H1 (cell line): ENCODE measurements around the gene CDK5RAP3. TPM values are rescaled to one million over a fixed set of nuclear protein-coding genes. Genes with fewer than 3 reads are reported as not detected.

ENCODE experiments used
- CTCF ChIA-PET: fragments of 300-600 bp; sonication (Branson Sonifier 250); formaldehyde crosslinking; loops from one replicate; lab custom pipeline; 2021; ENCODE audit not compliant: partially characterized antibody; lab: Charles Lee
- POLR2A ChIA-PET: fragments of 300-600 bp; sonication (Branson Sonifier 250); formaldehyde crosslinking; loops from one replicate; lab custom pipeline; 2021; ENCODE audit warnings: inconsistent platforms; ENCODE audit not compliant: partially characterized antibody; lab: Charles Lee
- DNase-seq, 2 experiments: peaks; one replicate each; pipeline versions ENCODE4 v3.0.0 to v3.0.0-alpha.2; 2010 to 2022; ENCODE audit warnings: low spot score in 2 of 2, low read depth in 1 of 2, mixed read lengths in 1 of 2
- FAIRE-seq: peaks from 2 replicates; lab custom pipeline; 2011; peaks lifted over from hg19 to GRCh38; lab: Jason Lieb, UNC
- H2AFZ ChIP-seq: 2 replicates; pipeline ENCODE4 v1.8.1; 2012; ENCODE audit warnings: low read length, inconsistent platforms
- H2AK5ac ChIP-seq: 2 replicates; pipeline ENCODE4 v1.6.1; 2013; ENCODE audit warnings: low read depth, low read length
- H2BK120ac ChIP-seq: replicated peaks from 2 replicates; pipeline ENCODE3; 2013; ENCODE audit warnings: low read depth, low read length, inconsistent platforms
- H2BK12ac ChIP-seq: 2 replicates; pipeline ENCODE4 v1.6.1; 2013; ENCODE audit warnings: low read depth, low read length
- H2BK15ac ChIP-seq: 2 replicates; pipeline ENCODE4 v1.6.1; 2013; ENCODE audit warnings: low read length
- H2BK20ac ChIP-seq: 2 replicates; pipeline ENCODE4 v1.6.1; 2013; ENCODE audit warnings: low read length
- H2BK5ac ChIP-seq: 2 replicates; pipeline ENCODE4 v1.6.1; 2013; ENCODE audit warnings: low read depth, low read length
- H3K14ac ChIP-seq: 2 replicates; pipeline ENCODE4 v1.6.1; 2013; ENCODE audit warnings: inconsistent platforms; ENCODE audit not compliant: insufficient read length
- H3K18ac ChIP-seq: 2 replicates; pipeline ENCODE4 v1.6.1; 2013; ENCODE audit warnings: low read length; ENCODE audit errors: extremely low read depth
- H3K23ac ChIP-seq: 2 replicates; pipeline ENCODE4 v1.6.1; 2013; ENCODE audit warnings: inconsistent platforms; ENCODE audit not compliant: insufficient read length
- H3K23me2 ChIP-seq: 2 replicates; pipeline ENCODE4 v1.6.1; 2013; ENCODE audit warnings: low read depth, low read length
- H3K27ac ChIP-seq: 2 replicates; pipeline ENCODE4 v1.6.1; 2011; ENCODE audit warnings: low read depth, low read length, inconsistent platforms
- H3K27me3 ChIP-seq, 4 experiments: replicated peaks in 1 of 4; 1 replicate in 1 of 4; 2 replicates in 3 of 4; pipeline versions ENCODE4 v1.6.1 to v1.8.1; 2011 to 2013; ENCODE audit warnings: low read length in 3 of 4, mild to moderate bottlenecking in 3 of 4, inconsistent platforms in 2 of 4, mixed read lengths in 2 of 4, moderate library complexity in 1 of 4; ENCODE audit not compliant: control insufficient read depth in 3 of 4, insufficient read depth in 3 of 4; ENCODE audit errors: extremely low read depth in 1 of 4
- H3K36me3 ChIP-seq, 4 experiments: 2 replicates each; pipeline versions ENCODE4 v1.6.1 to v1.8.1; 2011 to 2013; ENCODE audit warnings: mild to moderate bottlenecking in 4 of 4, low read length in 3 of 4, moderate library complexity in 2 of 4, control low read depth in 1 of 4, inconsistent platforms in 1 of 4; ENCODE audit not compliant: insufficient read depth in 4 of 4, control insufficient read depth in 2 of 4
- H3K4ac ChIP-seq: replicated peaks from 2 replicates; pipeline ENCODE3; 2013; ENCODE audit warnings: low read length, low read depth, mixed read lengths, inconsistent platforms; ENCODE audit not compliant: insufficient read length
- H3K4me1 ChIP-seq, 4 experiments: replicated peaks in 1 of 4; 1 replicate in 1 of 4; 2 replicates in 3 of 4; pipeline versions ENCODE4 v1.6.1 to v1.8.1; 2011 to 2013; ENCODE audit warnings: low read length in 3 of 4, inconsistent platforms in 2 of 4, mixed read lengths in 1 of 4; ENCODE audit not compliant: insufficient read depth in 4 of 4, control insufficient read depth in 3 of 4
- H3K4me2 ChIP-seq, 2 experiments: 2 replicates each; pipeline versions ENCODE4 v1.6.1 to v1.8.1; 2011 to 2013; ENCODE audit warnings: low read depth in 2 of 2, low read length in 2 of 2, control low read depth in 1 of 2, inconsistent platforms in 1 of 2, mild to moderate bottlenecking in 1 of 2; ENCODE audit not compliant: insufficient read depth in 1 of 2
- H3K4me3 ChIP-seq, 4 experiments: fragments of 200-600, 300-600 bp in 1 of 4; sonication (generic), shearing (Covaris generic), sonication (Bioruptor Twin) in 1 of 4; 2 replicates each; pipeline versions ENCODE4 v1.5.1 to v1.8.1; 2011 to 2016; ENCODE audit warnings: low read length in 4 of 4, low read depth in 3 of 4, control low read depth in 2 of 4, inconsistent platforms in 2 of 4, mild to moderate bottlenecking in 2 of 4, mixed read lengths in 1 of 4, moderate library complexity in 1 of 4; ENCODE audit not compliant: insufficient read depth in 2 of 4; ENCODE audit errors: extremely low read depth in 1 of 4
- H3K56ac ChIP-seq: replicated peaks from 2 replicates; pipeline ENCODE3; 2013; ENCODE audit warnings: low read depth, mild to moderate bottlenecking, mixed read lengths, low read length, inconsistent platforms; ENCODE audit not compliant: insufficient read length
- H3K79me1 ChIP-seq: 2 replicates; pipeline ENCODE4 v1.6.1; 2013; ENCODE audit warnings: low read depth, low read length, control low read depth
- H3K79me2 ChIP-seq, 2 experiments: 2 replicates each; pipeline versions ENCODE4 v1.6.1 to v1.8.1; 2012 to 2013; ENCODE audit warnings: low read length in 2 of 2, mild to moderate bottlenecking in 2 of 2, inconsistent platforms in 1 of 2; ENCODE audit not compliant: insufficient read depth in 2 of 2, control insufficient read depth in 1 of 2
- H3K9ac ChIP-seq, 4 experiments: replicated peaks in 1 of 4; 1 replicate in 1 of 4; 2 replicates in 3 of 4; pipeline versions ENCODE4 v1.6.1 to v1.8.1; 2011 to 2013; ENCODE audit warnings: low read depth in 3 of 4, low read length in 3 of 4, control low read depth in 2 of 4, mild to moderate bottlenecking in 2 of 4, moderate library complexity in 2 of 4, inconsistent platforms in 1 of 4; ENCODE audit errors: extremely low read depth in 1 of 4
- H3K9me3 ChIP-seq, 2 experiments: 2 replicates each; pipeline versions ENCODE4 v1.6.1 to v1.8.1; 2012 to 2013; ENCODE audit warnings: mild to moderate bottlenecking in 2 of 2, moderate library complexity in 2 of 2, control low read depth in 1 of 2, inconsistent platforms in 1 of 2, low read depth in 1 of 2, low read length in 1 of 2, mixed read lengths in 1 of 2; ENCODE audit not compliant: insufficient read depth in 2 of 2
- H4K20me1 ChIP-seq, 2 experiments: replicated peaks in 1 of 2; 2 replicates each; pipeline versions ENCODE3 to v1.8.1; 2011 to 2013; ENCODE audit warnings: inconsistent platforms in 2 of 2, low read length in 2 of 2, mild to moderate bottlenecking in 1 of 2; ENCODE audit not compliant: insufficient read depth in 2 of 2, control insufficient read depth in 1 of 2
- H4K5ac ChIP-seq: 2 replicates; pipeline ENCODE4 v1.6.1; 2013; ENCODE audit warnings: low read length, low read depth, mixed read lengths, inconsistent platforms; ENCODE audit not compliant: insufficient read length
- H4K8ac ChIP-seq: 2 replicates; pipeline ENCODE4 v1.8.0; 2013; ENCODE audit warnings: mild to moderate bottlenecking, moderate library complexity, low read length, inconsistent platforms; ENCODE audit not compliant: insufficient read depth; ENCODE audit errors: extremely low read depth
- H4K91ac ChIP-seq: replicated peaks from 2 replicates; pipeline ENCODE3; 2013; ENCODE audit warnings: low read length, mixed read lengths, inconsistent platforms; ENCODE audit not compliant: insufficient read length
- CBX8 ChIP-seq: fragments of 300-800, 300-1000 bp; sonication (generic); IDR thresholded peaks from 2 replicates; pipeline ENCODE4 v1.7.1; 2016; ENCODE audit warnings: low read depth, low read length, borderline replicate concordance
- CTBP2 ChIP-seq: IDR thresholded peaks from 2 replicates; pipeline ENCODE4 v1.7.0; 2011; ENCODE audit warnings: borderline replicate concordance, mild to moderate bottlenecking, moderate library complexity, mixed read lengths, low read length; ENCODE audit not compliant: insufficient read depth, insufficient read length
- RAD21 ChIP-seq, 2 experiments: IDR thresholded peaks in 1 of 2; conservative IDR thresholded peaks in 1 of 2; 2 replicates each; pipeline ENCODE4 v1.6.1; 2011; ENCODE audit warnings: low read depth in 2 of 2, low read length in 2 of 2, improper control_type of control experiment in 1 of 2, inconsistent platforms in 1 of 2, mild to moderate bottlenecking in 1 of 2, moderate library complexity in 1 of 2
- WGBS, 2 experiments: shearing (Covaris generic) in 1 of 2; methylation state at CpG; one replicate each; pipeline versions ENCODE4 v1.1.6 to v1.1.7; 2013 to 2015; ENCODE audit warnings: low lambda C conversion rate in 2 of 2, mixed read lengths in 2 of 2, inconsistent platforms in 1 of 2, low coverage in 1 of 2, missing lambda C conversion rate in 1 of 2; ENCODE audit not compliant: insufficient replicate concordance in 2 of 2, insufficient coverage in 1 of 2, insufficient read length in 1 of 2; ENCODE audit errors: extremely low coverage in 1 of 2, missing lambda C conversion rate in 1 of 2; 5-methylcytosine and 5-hydroxymethylcytosine counted together
- polyA plus RNA-seq, 7 experiments: library from polyadenylated mRNA; depleted of rRNA in 3 of 7; stranded (reverse) in 5 of 7; unstranded in 2 of 7; fragments of >200 nt in 5 of 7; fragments of 200-250 nt in 2 of 7; gene quantifications; 1 replicate in 5 of 7; 2 replicates in 1 of 7; 4 replicates in 1 of 7; pipeline versions ENCODE4 v1.2.1 to v1.2.3, GENCODE V29; 2011 to 2013; ENCODE audit warnings: missing spikeins in 2 of 7, mixed read lengths in 2 of 7
- total RNA-seq: library from RNA; stranded (reverse); fragmentation: NEBNext Ultra II Directional; extraction: Animal tissue kit (Norgen Biotek cat#: 25700); gene quantifications from 2 replicates; pipeline ENCODE4 v1.2.1, GENCODE V29; 2021
- TF ChIP-seq, protein P1 (sequence below): IDR thresholded peaks from 2 replicates; pipeline ENCODE4 v1.6.1; 2012; ENCODE audit warnings: inconsistent platforms

CDK5RAP3 gene
- total and polyA plus RNA-seq, 2 of the 8 experiments (the other 6 are each of a cell fraction or from before 2014, with no cell fraction given): 88.2 to 93.2 TPM

DNA sequence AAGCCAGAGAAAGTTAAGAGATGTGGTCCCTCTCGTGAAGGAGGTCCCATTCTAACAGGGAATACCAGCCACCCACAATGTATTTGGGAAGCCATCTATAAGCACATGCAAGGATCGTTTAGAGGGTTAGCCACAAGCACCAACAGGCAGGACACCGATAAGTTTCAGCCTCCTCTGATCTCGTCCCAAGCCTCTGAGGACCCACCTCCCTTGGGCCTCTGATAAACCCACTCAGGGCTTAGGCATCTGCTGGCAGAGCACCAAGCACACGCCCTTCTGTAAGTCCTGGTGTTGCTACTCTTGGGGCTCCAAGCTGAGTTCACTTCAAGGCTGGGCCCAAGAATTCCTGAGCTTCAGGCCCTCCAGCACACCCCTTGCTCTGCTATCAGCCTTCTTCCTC, 35.0 kb upstream of the CDK5RAP3 start:
- Histone ChIP-seq H2BK15ac (no peak overlapping the region), H3K9me3 (no peaks in the 10 kb centered on the region), H4K8ac (no peak overlapping the region), H2AFZ (no peak overlapping the region), H3K79me1 (no peaks in the 10 kb centered on the region), H3K27ac (no peak overlapping the region), H2BK20ac (no peak overlapping the region), H3K56ac (no peak overlapping the region), H4K5ac (no peak overlapping the region), H4K91ac (no peak overlapping the region), H3K14ac (no peak overlapping the region), H2BK5ac (no peak overlapping the region), H3K4me2 (no peak overlapping the region), H2AK5ac (no peak overlapping the region), H3K4ac (no peak overlapping the region), H3K9ac (no peak overlapping the region), H2BK12ac (0 out of 2 replicates have a peak overlapping the region, but pooled peaks have one; percentile 17), H4K20me1 (no peaks in the 10 kb centered on the region), H3K4me3 (no peak overlapping the region), H3K36me3 (no peaks in the 10 kb centered on the region), H3K23me2 (peaks cover 3% of the 10 kb centered on the region; the same call in 1 of the 2 replicates), H3K4me1 (no peaks in the 10 kb centered on the region), H2BK120ac (no peak overlapping the region), H3K23ac (no peak overlapping the region), H3K18ac (no peak overlapping the region), H3K27me3 (peaks cover 0 to 10% (median 6%) of the 10 kb centered on the region in 4 experiments; a peak in 5 of 7 replicates), H3K79me2 (no peaks in the 10 kb centered on the region)
- FAIRE-seq: no peak
- DNase-seq: no peak
- 91% methylated on average over 5 of the region's 5 CpGs; no CpG with 5 or more reads in 1 of the 2 experiments for WGBS, 2 experiments
- POLR2A ChIA-PET: interaction anchor here (1.8 kb wide), 1 partner anchor 9 kb away, joined by 6 read pairs; no protein-coding TSS in a partner anchor
- no peak for TF ChIP-seq RAD21 (IDR thresholded peaks at IDR 0.05 in 1 of 2, conservative IDR thresholded peaks at IDR 0.05 in 1 of 2; ENCODE audit: low read depth in 2 of 2, low read length in 2 of 2)
- no peak for TF ChIP-seq CTBP2
- TF ChIP-seq, protein P1, sequence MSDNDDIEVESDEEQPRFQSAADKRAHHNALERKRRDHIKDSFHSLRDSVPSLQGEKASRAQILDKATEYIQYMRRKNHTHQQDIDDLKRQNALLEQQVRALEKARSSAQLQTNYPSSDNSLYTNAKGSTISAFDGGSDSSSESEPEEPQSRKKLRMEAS: no peak
- no peak for TF ChIP-seq CBX8
- TF ChIP-seq, all 59 proteins: peak for 0
- CTCF ChIA-PET: interaction anchor here (0.5 to 28.0 kb wide), 7 partner anchors 8 to 292 kb away, joined by 3 to 1010 read pairs (median 3); partner anchors contain the start of genes CDK5RAP3 and PRR15L
